D721Med (cell line): ENCODE results near the gene HOXA10.

ENCODE experiments used
- DNase-seq: peaks from one replicate; pipeline ENCODE4 v3.0.0; 2011; ENCODE audit warnings: low spot score; ENCODE audit not compliant: insufficient read length
- FAIRE-seq: peaks from 2 replicates; lab custom pipeline; 2011; peaks lifted over from hg19 to GRCh38; lab: Jason Lieb, UNC
- TF ChIP-seq, protein P1 (sequence below): IDR thresholded peaks from 2 replicates; pipeline ENCODE4 v1.5.1; 2012; ENCODE audit warnings: mild to moderate bottlenecking, control low read depth; ENCODE audit not compliant: insufficient read depth; ENCODE audit errors: missing control alignments

Gene HOXA10

DNA sequence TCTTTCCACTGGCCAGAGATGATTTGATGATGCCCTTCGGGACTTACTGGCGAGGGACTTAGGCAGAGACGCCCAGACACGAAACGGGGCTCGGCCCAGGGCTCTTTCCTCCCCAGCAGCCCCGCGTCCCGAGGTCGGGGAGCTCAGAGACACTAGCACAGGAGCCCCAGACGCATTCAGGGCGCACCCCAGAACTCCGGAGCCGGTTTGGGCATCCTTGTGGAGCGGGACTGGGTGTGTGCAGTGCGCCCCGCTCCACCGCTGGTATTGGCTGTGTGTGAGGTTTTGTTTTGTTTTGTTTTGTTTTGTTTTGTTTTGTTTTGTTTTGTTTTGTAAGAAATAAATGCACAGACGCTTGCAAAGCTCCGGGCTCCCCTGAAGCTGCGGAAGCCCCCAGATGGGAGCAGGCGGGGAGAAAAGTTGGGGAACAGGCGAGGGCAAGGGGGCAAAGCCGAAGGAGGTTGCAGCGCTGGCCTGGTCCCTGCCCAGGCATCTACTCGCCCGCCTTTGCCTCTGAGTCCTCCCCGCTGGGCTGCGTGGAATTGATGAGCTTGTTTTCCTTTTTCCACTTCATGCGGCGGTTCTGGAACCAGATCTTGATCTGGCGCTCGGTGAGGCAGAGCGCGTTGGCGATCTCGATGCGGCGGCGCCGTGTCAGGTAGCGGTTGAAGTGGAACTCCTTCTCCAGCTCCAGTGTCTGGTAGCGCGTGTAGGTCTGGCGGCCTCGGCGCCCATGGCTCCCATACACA, 28.8 kb downstream of the HOXA10 start:
- FAIRE-seq (no peak), DNase-seq (no peak)
- TF ChIP-seq, protein P1, sequence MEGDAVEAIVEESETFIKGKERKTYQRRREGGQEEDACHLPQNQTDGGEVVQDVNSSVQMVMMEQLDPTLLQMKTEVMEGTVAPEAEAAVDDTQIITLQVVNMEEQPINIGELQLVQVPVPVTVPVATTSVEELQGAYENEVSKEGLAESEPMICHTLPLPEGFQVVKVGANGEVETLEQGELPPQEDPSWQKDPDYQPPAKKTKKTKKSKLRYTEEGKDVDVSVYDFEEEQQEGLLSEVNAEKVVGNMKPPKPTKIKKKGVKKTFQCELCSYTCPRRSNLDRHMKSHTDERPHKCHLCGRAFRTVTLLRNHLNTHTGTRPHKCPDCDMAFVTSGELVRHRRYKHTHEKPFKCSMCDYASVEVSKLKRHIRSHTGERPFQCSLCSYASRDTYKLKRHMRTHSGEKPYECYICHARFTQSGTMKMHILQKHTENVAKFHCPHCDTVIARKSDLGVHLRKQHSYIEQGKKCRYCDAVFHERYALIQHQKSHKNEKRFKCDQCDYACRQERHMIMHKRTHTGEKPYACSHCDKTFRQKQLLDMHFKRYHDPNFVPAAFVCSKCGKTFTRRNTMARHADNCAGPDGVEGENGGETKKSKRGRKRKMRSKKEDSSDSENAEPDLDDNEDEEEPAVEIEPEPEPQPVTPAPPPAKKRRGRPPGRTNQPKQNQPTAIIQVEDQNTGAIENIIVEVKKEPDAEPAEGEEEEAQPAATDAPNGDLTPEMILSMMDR, result no peak

DNA sequence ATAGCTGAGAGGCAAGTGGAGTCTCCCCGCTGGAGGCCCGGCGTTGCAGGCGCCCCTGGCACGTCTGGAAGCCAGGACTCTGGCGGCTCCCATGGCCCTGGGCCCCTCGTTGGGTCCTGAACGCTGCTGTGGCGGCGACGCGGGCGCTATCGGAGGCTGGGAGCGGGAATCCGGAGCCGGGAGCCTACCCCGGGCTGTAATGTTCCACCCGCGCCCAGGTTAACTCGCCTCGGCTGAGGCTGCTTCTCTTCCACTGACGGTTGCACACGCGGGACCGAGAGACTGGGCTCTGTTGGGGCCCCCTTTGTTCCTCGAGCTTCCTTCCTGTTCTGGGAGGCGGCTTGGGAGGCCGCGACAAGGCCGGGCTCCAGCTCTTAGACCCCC, 29.3 kb downstream of the HOXA10 start:
- DNase-seq (no peak), FAIRE-seq (no peak)
- TF ChIP-seq, protein P1, result no peak

DNA sequence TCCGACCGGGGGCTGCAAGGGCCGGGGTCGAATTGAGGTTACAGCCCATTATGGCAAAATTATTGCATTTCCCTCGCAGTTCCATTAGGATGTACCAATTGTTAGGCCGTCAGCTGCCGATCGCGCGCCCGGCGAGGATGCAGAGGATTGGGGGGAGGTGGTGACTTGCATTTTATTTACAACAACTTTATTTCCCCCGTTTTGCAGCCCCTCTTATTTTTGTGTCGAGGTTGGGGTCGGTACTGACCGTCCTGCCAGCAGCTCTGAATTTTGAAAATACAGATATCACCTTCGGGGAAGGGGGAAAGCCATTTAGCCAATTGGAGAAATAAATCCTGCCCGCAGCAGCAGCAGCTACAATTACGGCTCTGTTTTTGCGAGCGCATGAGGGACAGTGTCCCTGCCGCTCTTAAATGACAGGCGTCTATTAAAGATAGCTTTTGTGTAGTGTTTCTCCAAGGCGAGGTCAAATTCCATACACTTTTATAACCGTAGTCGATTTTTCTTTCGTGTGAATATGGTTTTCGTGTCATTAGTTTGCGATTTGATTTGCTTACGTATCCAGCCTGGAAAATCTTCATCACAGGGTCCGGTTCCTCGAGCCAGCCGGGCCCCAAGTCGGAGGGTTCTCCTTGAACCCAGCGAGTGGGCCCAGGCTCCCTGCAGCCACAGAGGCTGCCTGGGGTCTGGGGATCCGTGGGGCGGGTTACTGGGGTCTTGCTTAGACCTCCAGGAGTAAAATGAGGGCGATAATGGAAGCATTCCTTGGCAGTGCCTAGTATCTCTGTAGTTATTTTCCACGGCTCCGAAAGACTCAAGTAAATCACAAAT, 30.0 kb downstream of the HOXA10 start:
- FAIRE-seq (no peak), DNase-seq (no peak)
- TF ChIP-seq, protein P1, result no peak

DNA sequence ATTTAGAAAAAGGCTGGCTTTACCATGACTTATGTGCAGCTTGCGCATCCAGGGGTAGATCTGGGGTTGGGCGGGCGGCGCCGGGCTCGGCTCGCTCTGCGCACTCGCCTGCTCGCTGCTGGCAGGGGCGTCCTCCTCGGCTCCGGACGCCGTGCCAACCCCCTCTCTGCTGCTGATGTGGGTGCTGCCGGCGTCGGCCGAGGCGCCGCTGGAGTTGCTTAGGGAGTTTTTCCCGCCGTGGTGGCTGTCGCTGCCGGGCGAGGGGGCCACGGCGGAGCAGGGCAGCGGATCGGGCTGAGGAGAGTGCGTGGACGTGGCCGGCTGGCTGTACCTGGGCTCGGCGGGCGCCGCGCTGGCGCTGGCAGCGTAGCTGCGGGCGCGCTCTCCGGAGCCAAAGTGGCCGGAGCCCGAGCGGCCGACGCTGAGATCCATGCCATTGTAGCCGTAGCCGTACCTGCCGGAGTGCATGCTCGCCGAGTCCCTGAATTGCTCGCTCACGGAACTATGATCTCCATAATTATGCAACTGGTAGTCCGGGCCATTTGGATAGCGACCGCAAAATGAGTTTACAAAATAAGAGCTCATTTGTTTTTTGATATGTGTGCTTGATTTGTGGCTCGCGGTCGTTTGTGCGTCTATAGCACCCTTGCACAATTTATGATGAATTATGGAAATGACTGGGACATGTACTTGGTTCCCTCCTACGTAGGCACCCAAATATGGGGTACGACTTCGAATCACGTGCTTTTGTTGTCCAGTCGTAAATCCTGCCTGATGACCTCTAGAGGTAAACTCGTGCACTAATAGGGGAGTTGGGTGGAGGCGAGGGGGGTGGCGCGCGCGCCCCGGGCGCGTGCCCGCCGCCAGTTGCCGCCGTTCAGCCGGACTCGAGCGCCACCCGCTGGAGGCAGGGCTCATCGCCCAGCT, 30.8 kb downstream of the HOXA10 start, which contains the start of gene HOXA5:
Gene HOXA5 (minus strand): TSS at position 659 of the 927 bp plus-strand sequence. CDS start 74 bp downstream, at position 585.
- no peak for DNase-seq
- TF ChIP-seq, protein P1, result peak; percentile 61
- no peak for FAIRE-seq

DNA sequence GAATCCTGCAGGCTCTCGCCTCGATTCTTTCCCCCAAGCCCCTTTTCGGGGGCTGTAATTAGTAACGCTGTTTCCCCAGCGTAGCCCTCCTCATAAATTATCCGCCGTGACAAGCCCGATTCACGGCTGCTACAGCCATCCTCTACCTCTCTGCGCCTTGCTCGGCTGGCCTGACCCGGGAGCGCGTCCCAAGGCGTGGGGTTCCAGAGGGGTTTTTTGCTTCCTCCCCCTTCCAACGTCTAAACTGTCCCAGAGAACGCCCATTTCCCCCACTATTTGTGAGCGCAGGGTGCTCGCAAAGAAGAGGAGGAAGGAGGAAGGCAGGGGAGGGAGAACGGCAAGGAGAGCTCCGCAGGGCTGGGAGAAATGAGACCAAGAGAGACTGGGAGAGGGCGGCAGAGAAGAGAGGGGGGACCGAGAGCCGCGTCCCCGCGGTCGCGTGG, 31.5 kb downstream of the HOXA10 start:
- TF ChIP-seq, protein P1, result no peak
- FAIRE-seq, result no peak
- no peak for DNase-seq

DNA sequence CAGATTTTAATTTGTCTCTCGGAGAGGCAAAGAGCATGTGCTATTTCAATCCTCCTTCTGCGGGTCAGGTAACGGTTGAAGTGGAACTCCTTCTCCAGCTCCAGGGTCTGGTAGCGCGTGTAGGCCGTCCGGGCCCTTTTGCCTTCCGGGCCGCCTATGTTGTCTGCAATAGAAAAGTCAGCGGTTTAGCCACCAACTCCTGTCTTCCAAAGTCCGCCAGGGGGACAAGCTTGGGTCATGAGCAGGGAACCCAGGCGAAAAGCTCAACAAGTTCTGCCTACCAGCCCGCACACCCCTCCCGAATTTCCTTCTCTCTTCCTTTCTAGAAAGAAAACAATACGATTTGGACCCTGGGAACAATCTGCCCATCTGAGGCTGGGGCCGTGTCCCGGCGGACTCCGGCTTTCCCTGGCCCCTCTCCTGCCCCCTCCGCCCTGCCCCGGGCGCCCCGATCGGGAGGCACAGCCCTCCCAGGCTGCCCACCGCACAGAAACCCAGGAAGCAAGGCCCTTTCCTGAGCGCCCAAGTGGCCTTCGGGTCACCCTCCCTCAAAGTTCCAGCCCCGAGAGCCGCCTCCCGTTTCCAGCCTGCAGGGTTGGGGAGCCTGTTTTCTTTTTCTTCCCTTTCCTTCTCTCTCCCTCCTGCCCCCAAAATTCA, 32.1 kb downstream of the HOXA10 start:
- TF ChIP-seq, protein P1, result no peak
- DNase-seq (no peak), FAIRE-seq (no peak)
